Immature natural killer cell (primary cell): ENCODE results near the gene SCD. TPM values are rescaled to one million over a fixed set of nuclear protein-coding genes. Genes with fewer than 3 reads are reported as not detected.
"Not testable (repeated sequence)": the region's sequence is repeated elsewhere in the genome, so short reads cannot be mapped to it uniquely, and the experiment has no call there.

Experiments
- DNase-seq, 3 donors: peaks; one replicate each; pipeline ENCODE4 v3.0.0; 2022; ENCODE audit warnings: mixed read lengths in 1 of 3
- H3K27ac Mint-ChIP-seq, 6 donors: one replicate each; pipeline ENCODE4 v1.8.0; 2020; ENCODE audit warnings: mixed read lengths in 6 of 6, mild to moderate bottlenecking in 5 of 6, inconsistent platforms in 4 of 6, moderate library complexity in 3 of 6
- H3K27me3 Mint-ChIP-seq, 3 donors: one replicate each; pipeline ENCODE4 v1.8.0; 2020 to 2021; ENCODE audit warnings: low read depth in 3 of 3, mild to moderate bottlenecking in 3 of 3, mixed read lengths in 3 of 3, moderate library complexity in 3 of 3, inconsistent platforms in 1 of 3
- H3K36me3 Mint-ChIP-seq, 3 donors: one replicate each; pipeline ENCODE4 v1.8.0; 2020; ENCODE audit warnings: mixed read lengths in 3 of 3, inconsistent platforms in 2 of 3, mild to moderate bottlenecking in 2 of 3
- H3K4me1 Mint-ChIP-seq, 2 donors: one replicate each; pipeline ENCODE4 v1.8.0; 2020; ENCODE audit warnings: inconsistent platforms in 2 of 2, mild to moderate bottlenecking in 2 of 2, mixed read lengths in 2 of 2, moderate library complexity in 1 of 2
- H3K4me3 Mint-ChIP-seq, 5 donors: one replicate each; pipeline ENCODE4 v1.8.0; 2020; ENCODE audit warnings: mild to moderate bottlenecking in 5 of 5, mixed read lengths in 5 of 5, inconsistent platforms in 3 of 5, moderate library complexity in 3 of 5
- H3K9me3 Mint-ChIP-seq, 6 donors: one replicate each; pipeline ENCODE4 v1.8.0; 2020; ENCODE audit warnings: mild to moderate bottlenecking in 6 of 6, mixed read lengths in 6 of 6, inconsistent platforms in 4 of 6, moderate library complexity in 3 of 6
- polyA plus RNA-seq, 3 donors: library from polyadenylated mRNA; unstranded; fragments of 300-500 nt; fragmentation: Illumina TruSeq; gene quantifications; one replicate each; pipeline ENCODE4 v1.2.3, GENCODE V29; 2021

Gene SCD
- 1 to 10 TPM; 3.8 to 5.5 (median 4.5) TPM for polyA plus RNA-seq

GRCh38 chr10:100346765-100347567, at the start of gene SCD:
SCD (plus strand) TSS chr10:100347233; CDS start chr10:100347505, 272 bp downstream.
- Mint-ChIP-seq H3K36me3 (peaks cover 1 to 9% (median 5%) of the 10 kb centered on the region in 3 donors), H3K4me3 (peak within 1 kb of the TSS; percentile 83 to 90 (median 89)), H3K27ac (peak within 1 kb of the TSS; percentile 20 to 88 (median 76)), H3K27me3 (peaks cover 2 to 17% (median 4%) of the 10 kb centered on the region in 3 donors), H3K9me3 (no peaks in the 10 kb centered on the region), H3K4me1 (peaks cover 23 to 26% of the 10 kb centered on the region in 2 donors)
- peak; percentile 81 to 83 (median 83) for DNase-seq

- H3K9me3 Mint-ChIP-seq: peaks cover 0 to 5% (median 0%) of the 10 kb centered on the region in 6 donors
- no peak for DNase-seq
- peaks cover 6 to 16% (median 8%) of the 10 kb centered on the region in 3 donors for H3K27me3 Mint-ChIP-seq
- H3K4me1 Mint-ChIP-seq: no peaks in the 10 kb centered on the region
- H3K27ac Mint-ChIP-seq: no peak overlapping the region
- no peaks in the 10 kb centered on the region for H3K36me3 Mint-ChIP-seq
- no peak overlapping the region for H3K4me3 Mint-ChIP-seq
These were observed 49.8 kb upstream of the SCD start for GRCh38 chr10:100297242-100297641.

GRCh38 chr10:100301123-100301522, 45.9 kb upstream of the SCD start:
- H3K9me3 Mint-ChIP-seq, H3K27ac Mint-ChIP-seq, H3K4me3 Mint-ChIP-seq, H3K4me1 Mint-ChIP-seq, H3K36me3 Mint-ChIP-seq, DNase-seq: not testable (repeated sequence)
- peaks cover 10 to 20% (median 11%) of the 10 kb centered on the region in 3 donors for H3K27me3 Mint-ChIP-seq

- peaks cover 0 to 5% (median 0%) of the 10 kb centered on the region in 6 donors for H3K9me3 Mint-ChIP-seq
- no peak for DNase-seq
- no peaks in the 10 kb centered on the region for H3K4me1 Mint-ChIP-seq
- H3K27ac Mint-ChIP-seq: no peak overlapping the region
- peaks cover 8 to 16% (median 10%) of the 10 kb centered on the region in 3 donors for H3K27me3 Mint-ChIP-seq
- H3K36me3 Mint-ChIP-seq: no peaks in the 10 kb centered on the region
- H3K4me3 Mint-ChIP-seq: no peak overlapping the region
These were observed 43.2 kb upstream of the SCD start for GRCh38 chr10:100303724-100304319.

- no peaks in the 10 kb centered on the region for H3K36me3 Mint-ChIP-seq
- DNase-seq: no peak
- H3K27ac Mint-ChIP-seq: no peak overlapping the region
- no peak overlapping the region for H3K4me3 Mint-ChIP-seq
- H3K9me3 Mint-ChIP-seq: peaks cover 0 to 5% (median 0%) of the 10 kb centered on the region in 6 donors
- H3K27me3 Mint-ChIP-seq: peaks cover 8 to 16% (median 10%) of the 10 kb centered on the region in 3 donors
- H3K4me1 Mint-ChIP-seq: no peaks in the 10 kb centered on the region
These were observed 42.6 kb upstream of the SCD start for GRCh38 chr10:100304414-100304813.

GRCh38 chr10:100306861-100307260, 40.2 kb upstream of the SCD start:
- Mint-ChIP-seq H3K27ac (no peak overlapping the region), H3K27me3 (peaks cover 5 to 15% (median 10%) of the 10 kb centered on the region in 3 donors), H3K4me1 (no peaks in the 10 kb centered on the region), H3K9me3 (no peaks in the 10 kb centered on the region), H3K4me3 (no peak overlapping the region), H3K36me3 (no peaks in the 10 kb centered on the region)
- DNase-seq: no peak

DNA sequence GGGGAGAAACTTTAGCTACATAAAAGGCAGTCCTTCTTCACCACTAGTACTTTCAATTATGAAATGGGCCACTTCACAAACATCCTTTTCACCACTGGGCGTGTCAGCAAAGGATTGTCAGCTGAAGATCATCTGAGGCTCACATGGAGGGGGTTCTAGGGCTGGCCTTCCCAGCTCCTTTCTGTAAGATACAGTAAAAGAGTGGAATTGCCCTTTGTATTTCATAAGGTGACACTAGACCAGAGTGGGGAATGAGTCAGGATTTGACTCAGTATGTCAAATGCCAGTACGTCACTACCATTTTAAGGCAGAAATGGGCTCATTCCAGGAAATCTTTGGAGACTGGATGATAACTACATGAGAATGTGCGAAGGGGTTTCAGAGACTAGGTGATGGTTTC, 39.3 kb upstream of the SCD start:
- Mint-ChIP-seq H3K4me1 (no peaks in the 10 kb centered on the region), H3K27me3 (peaks cover 5 to 12% (median 12%) of the 10 kb centered on the region in 3 donors), H3K9me3 (no peaks in the 10 kb centered on the region), H3K36me3 (no peaks in the 10 kb centered on the region), H3K4me3 (no peak overlapping the region), H3K27ac (no peak overlapping the region)
- no peak for DNase-seq

DNA sequence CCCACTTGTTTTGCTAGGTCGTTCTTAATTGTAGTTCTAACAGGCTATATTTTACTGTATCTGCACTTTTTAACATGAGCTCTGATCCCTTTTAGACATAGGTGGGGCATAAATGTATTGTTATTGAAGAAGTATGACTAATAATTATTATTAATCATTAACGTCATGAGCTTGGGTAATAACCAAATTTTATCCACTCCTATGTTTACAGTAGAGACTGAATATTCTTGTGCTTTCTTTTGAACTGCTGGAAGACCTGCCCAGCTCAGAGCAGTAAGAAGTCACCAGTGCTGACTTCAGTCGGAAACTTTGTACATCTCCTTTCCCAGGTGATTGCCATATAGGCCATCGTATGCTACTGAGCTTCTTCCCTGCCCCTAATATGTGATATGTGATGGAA, 35.7 kb upstream of the SCD start:
- Mint-ChIP-seq H3K4me1 (no peaks in the 10 kb centered on the region), H3K36me3 (no peaks in the 10 kb centered on the region), H3K27me3 (peaks cover 7 to 9% (median 9%) of the 10 kb centered on the region in 3 donors), H3K4me3 (no peak overlapping the region), H3K27ac (no peak overlapping the region), H3K9me3 (no peaks in the 10 kb centered on the region)
- DNase-seq: no peak

DNA sequence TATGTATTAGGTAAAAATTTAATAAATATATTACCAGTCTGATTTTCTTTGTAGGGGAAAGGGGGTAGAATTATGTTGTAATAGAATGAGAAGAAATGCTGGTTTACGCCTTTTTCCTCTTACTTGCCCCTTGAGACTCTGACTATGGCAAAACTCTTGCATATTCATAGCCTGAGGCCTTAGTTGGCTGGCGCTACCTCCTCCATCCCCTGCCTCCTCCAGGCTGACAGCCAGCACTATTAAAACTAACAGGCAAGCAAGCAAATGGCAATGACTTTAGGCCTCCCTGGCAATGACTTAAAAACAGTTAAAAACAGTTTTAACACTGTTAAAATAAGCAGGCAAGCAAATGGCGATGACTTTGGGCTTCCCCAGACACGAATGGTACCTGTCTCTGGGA, 31.4 kb upstream of the SCD start:
- Mint-ChIP-seq H3K9me3 (no peaks in the 10 kb centered on the region), H3K27me3 (peaks cover 9 to 13% (median 12%) of the 10 kb centered on the region in 3 donors), H3K4me3 (no peak overlapping the region), H3K27ac (no peak overlapping the region), H3K36me3 (no peaks in the 10 kb centered on the region), H3K4me1 (no peaks in the 10 kb centered on the region)
- DNase-seq: no peak

GRCh38 chr10:100318207-100318606, 28.8 kb upstream of the SCD start:
- Mint-ChIP-seq H3K9me3 (no peaks in the 10 kb centered on the region), H3K27me3 (peaks cover 8 to 9% (median 9%) of the 10 kb centered on the region in 3 donors), H3K4me1 (no peaks in the 10 kb centered on the region), H3K4me3 (no peak overlapping the region), H3K36me3 (no peaks in the 10 kb centered on the region), H3K27ac (no peak overlapping the region)
- no peak for DNase-seq

DNA sequence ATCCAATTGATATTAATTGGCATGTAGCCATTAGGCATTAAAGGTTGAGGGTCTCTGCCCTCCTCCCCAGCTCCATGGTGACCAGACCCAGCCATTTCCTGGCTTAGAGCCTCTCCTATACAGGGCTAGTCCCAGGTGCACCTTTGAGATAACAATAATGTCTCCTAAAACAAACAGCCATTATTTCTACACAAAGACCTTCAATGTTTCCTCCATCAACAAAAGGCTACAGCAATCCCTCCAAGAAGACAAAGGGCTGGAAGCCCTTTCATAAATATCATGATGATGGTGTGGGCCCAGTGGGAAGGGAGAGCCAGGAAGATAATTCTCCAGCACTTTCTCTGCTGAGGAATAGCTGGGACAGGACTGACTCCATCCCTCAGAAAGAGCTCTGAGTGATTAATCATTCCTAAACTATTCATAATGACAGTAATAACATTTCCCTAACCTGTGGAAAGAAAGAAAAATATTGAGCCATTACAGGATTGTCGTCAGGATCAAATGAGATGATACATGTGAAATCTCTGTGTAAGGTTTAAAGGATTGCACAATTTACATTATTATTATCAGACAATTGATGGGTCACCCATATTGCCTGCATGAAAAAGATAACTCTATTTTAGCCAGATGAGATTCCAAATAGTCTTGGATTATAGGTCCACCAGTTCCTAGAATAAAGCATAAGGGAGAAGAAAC, 27.2 kb upstream of the SCD start:
- Mint-ChIP-seq H3K4me3 (no peak overlapping the region), H3K27me3 (peaks cover 8 to 9% (median 9%) of the 10 kb centered on the region in 3 donors), H3K27ac (no peak overlapping the region), H3K9me3 (no peaks in the 10 kb centered on the region), H3K4me1 (no peaks in the 10 kb centered on the region), H3K36me3 (no peaks in the 10 kb centered on the region)
- DNase-seq: no peak

- H3K27me3 Mint-ChIP-seq: peaks cover 3 to 11% (median 3%) of the 10 kb centered on the region in 3 donors
- H3K27ac Mint-ChIP-seq: no peak overlapping the region
- H3K4me3 Mint-ChIP-seq: no peak overlapping the region
- no peaks in the 10 kb centered on the region for H3K36me3 Mint-ChIP-seq
- H3K4me1 Mint-ChIP-seq: no peaks in the 10 kb centered on the region
- DNase-seq: no peak
- no peaks in the 10 kb centered on the region for H3K9me3 Mint-ChIP-seq
These were observed 21.9 kb upstream of the SCD start for GRCh38 chr10:100325158-100325557.

- no peak for DNase-seq
- Mint-ChIP-seq H3K4me3 (no peak overlapping the region), H3K27ac (no peak overlapping the region), H3K4me1 (no peaks in the 10 kb centered on the region), H3K9me3 (no peaks in the 10 kb centered on the region), H3K36me3 (no peaks in the 10 kb centered on the region), H3K27me3 (peaks cover 3 to 11% (median 4%) of the 10 kb centered on the region in 3 donors)
These were observed 19.9 kb upstream of the SCD start for GRCh38 chr10:100327007-100327717.

DNA sequence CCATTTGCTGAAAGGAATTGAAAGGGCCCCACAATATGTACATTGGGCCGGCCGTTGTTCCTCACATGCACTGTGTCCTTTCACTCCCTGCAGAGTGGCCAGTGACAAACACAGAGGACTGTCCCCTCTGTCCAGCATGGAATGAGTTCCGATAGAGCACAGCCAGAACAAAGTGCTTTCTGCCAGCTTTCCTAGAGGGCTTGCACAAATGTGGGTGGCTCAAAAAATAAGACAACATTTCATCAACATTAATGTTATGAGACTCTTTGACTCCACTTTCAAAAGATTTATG, 19.4 kb upstream of the SCD start:
- H3K4me3 Mint-ChIP-seq: no peak overlapping the region
- H3K27me3 Mint-ChIP-seq: peaks cover 4 to 11% (median 4%) of the 10 kb centered on the region in 3 donors
- no peaks in the 10 kb centered on the region for H3K36me3 Mint-ChIP-seq
- no peaks in the 10 kb centered on the region for H3K4me1 Mint-ChIP-seq
- H3K9me3 Mint-ChIP-seq: no peaks in the 10 kb centered on the region
- DNase-seq: no peak
- H3K27ac Mint-ChIP-seq: no peak overlapping the region
